Activated CD4-positive, CD25-positive, alpha-beta regulatory T cell treated with anti-CD3 and anti-CD28 coated beads, Interleukin-2, amount 50 U/mL, for 72 hours (primary cell): ENCODE results near the gene P2RY8.
"Not testable (repeated sequence)": the region's sequence is repeated elsewhere in the genome, so short reads cannot be mapped to it uniquely, and the experiment has no call there.

ENCODE experiments used
- DNase-seq: peaks from one replicate; pipeline ENCODE4 v3.0.0; 2021

P2RY8 gene

GRCh38 chrX:1542994-1543725 is 6.2 kb upstream of the P2RY8 start:
- DNase-seq = peak; percentile 21

- not testable (repeated sequence) for DNase-seq
These were observed 2.2 kb upstream of the P2RY8 start for GRCh38 chrX:1539146-1539545.

GRCh38 chrX:1537716-1538090 is 718 bp upstream of the P2RY8 start:
- DNase-seq = not testable (repeated sequence)

GRCh38 chrX:1536712-1537030 is 314 bp downstream of the P2RY8 start:
- no peak for DNase-seq

- DNase-seq = peak; percentile 61
These were observed 1.5 kb downstream of the P2RY8 start for GRCh38 chrX:1535241-1536041.

- DNase-seq = peak; percentile 54
These were observed 2.5 kb downstream of the P2RY8 start for GRCh38 chrX:1534301-1535168.

GRCh38 chrX:1533058-1533457 is 3.9 kb downstream of the P2RY8 start:
- no peak for DNase-seq

GRCh38 chrX:1531096-1531890 is 5.7 kb downstream of the P2RY8 start:
- peak; percentile 44 for DNase-seq

GRCh38 chrX:1529756-1530155 is 7.2 kb downstream of the P2RY8 start:
- DNase-seq = no peak

- DNase-seq = no peak
These were observed 7.7 kb downstream of the P2RY8 start for GRCh38 chrX:1529328-1529727.

GRCh38 chrX:1528884-1529203 is 8.1 kb downstream of the P2RY8 start:
- no peak for DNase-seq

- DNase-seq = no peak
These were observed 8.7 kb downstream of the P2RY8 start for GRCh38 chrX:1528186-1528883.

- no peak for DNase-seq
These were observed 9.5 kb downstream of the P2RY8 start for GRCh38 chrX:1527457-1527856.

- DNase-seq = no peak
These were observed 10.4 kb downstream of the P2RY8 start for GRCh38 chrX:1526565-1526964.

- no peak for DNase-seq
These were observed 11.2 kb downstream of the P2RY8 start for GRCh38 chrX:1525583-1526355.

GRCh38 chrX:1524874-1525582 is 12.0 kb downstream of the P2RY8 start:
- DNase-seq = no peak

GRCh38 chrX:1522905-1523304 is 14.1 kb downstream of the P2RY8 start:
- DNase-seq = not testable (repeated sequence)

GRCh38 chrX:1521459-1521956 is 15.5 kb downstream of the P2RY8 start:
- DNase-seq = peak; percentile 51

- DNase-seq = no peak
These were observed 16.6 kb downstream of the P2RY8 start for GRCh38 chrX:1520350-1520749.

GRCh38 chrX:1519022-1519497 is 17.9 kb downstream of the P2RY8 start:
- DNase-seq = no peak
